Kidney epithelial cell (primary cell): ENCODE results near the gene FAM83C. TPM values are rescaled to one million over a fixed set of nuclear protein-coding genes. Genes with fewer than 3 reads are reported as not detected.

Experiments
- DNase-seq: peaks from one replicate; pipeline ENCODE4 v3.0.0-alpha.2; 2010; ENCODE audit warnings: low read depth
- H3K27me3 ChIP-seq: 2 replicates; pipeline ENCODE4 v1.6.0; 2011; ENCODE audit warnings: low read length; ENCODE audit not compliant: control insufficient read depth, insufficient read depth
- H3K36me3 ChIP-seq: 2 replicates; pipeline ENCODE4 v1.5.1; 2011; ENCODE audit warnings: low read length; ENCODE audit not compliant: control insufficient read depth, insufficient read depth
- H3K4me3 ChIP-seq: 2 replicates; pipeline ENCODE4 v1.5.1; 2011; ENCODE audit warnings: low read depth, mild to moderate bottlenecking, control low read depth, low read length
- total RNA-seq: library from RNA; depleted of rRNA; stranded (reverse); fragments of >200 nt; gene quantifications from 2 replicates; pipeline ENCODE4 v1.2.3, GENCODE V29; 2015
- TF ChIP-seq, protein P1 (sequence below): IDR thresholded peaks from 2 replicates; pipeline ENCODE4 v1.5.1; 2011; ENCODE audit warnings: mild to moderate bottlenecking, moderate library complexity, low read length, control low read depth, inconsistent platforms; ENCODE audit not compliant: insufficient read depth, poor library complexity, severe bottlenecking

FAM83C gene
- total RNA-seq, 1 donor from 2014 or later: not detected

DNA sequence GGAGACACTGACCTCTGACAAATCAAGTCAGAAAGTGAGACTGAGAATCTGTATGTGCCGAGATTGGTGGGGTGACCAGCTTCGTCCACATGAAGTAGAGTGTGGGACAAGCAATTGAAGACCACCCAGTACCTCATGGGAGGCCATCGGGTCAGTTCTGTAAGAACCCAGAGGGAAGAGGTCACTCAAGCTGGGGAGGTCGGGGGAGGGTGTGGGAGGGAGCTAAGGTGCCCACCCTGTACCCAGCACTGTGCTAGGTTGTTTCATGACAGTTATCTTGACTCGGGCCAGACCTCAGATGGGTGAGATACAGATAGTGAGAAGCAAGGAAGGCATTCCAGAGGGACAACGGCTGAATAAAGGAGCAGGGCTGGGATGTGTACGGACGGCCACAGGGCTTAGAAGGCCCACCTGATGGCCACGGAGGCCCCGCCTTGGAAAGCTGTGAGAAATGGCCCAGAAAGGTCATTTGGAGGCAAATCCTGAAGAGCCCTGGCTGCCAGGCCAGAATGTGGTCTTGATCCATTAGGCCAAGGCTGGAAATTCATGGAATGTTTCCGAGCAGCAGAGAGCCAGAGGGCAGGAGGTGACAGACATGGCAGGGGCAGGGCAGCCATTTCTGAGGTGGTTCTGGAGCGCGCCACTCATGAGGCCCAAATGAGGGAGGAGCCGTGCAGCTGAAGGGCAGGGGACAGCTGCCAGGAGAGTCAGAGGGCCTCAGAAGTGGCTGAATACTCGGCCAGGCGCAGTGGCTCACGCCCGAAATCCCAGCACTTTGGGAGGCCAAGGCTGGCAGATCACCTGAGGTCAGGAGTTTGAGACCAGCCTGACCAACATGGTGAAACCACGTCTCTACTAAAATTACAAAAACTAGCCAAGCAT is 22.0 kb downstream of the FAM83C start:
- Histone ChIP-seq H3K27me3 (no peaks in the 10 kb centered on the region), H3K4me3 (no peak overlapping the region), H3K36me3 (no peaks in the 10 kb centered on the region)
- TF ChIP-seq, protein P1, sequence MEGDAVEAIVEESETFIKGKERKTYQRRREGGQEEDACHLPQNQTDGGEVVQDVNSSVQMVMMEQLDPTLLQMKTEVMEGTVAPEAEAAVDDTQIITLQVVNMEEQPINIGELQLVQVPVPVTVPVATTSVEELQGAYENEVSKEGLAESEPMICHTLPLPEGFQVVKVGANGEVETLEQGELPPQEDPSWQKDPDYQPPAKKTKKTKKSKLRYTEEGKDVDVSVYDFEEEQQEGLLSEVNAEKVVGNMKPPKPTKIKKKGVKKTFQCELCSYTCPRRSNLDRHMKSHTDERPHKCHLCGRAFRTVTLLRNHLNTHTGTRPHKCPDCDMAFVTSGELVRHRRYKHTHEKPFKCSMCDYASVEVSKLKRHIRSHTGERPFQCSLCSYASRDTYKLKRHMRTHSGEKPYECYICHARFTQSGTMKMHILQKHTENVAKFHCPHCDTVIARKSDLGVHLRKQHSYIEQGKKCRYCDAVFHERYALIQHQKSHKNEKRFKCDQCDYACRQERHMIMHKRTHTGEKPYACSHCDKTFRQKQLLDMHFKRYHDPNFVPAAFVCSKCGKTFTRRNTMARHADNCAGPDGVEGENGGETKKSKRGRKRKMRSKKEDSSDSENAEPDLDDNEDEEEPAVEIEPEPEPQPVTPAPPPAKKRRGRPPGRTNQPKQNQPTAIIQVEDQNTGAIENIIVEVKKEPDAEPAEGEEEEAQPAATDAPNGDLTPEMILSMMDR: no peak
- DNase-seq: no peak

DNA sequence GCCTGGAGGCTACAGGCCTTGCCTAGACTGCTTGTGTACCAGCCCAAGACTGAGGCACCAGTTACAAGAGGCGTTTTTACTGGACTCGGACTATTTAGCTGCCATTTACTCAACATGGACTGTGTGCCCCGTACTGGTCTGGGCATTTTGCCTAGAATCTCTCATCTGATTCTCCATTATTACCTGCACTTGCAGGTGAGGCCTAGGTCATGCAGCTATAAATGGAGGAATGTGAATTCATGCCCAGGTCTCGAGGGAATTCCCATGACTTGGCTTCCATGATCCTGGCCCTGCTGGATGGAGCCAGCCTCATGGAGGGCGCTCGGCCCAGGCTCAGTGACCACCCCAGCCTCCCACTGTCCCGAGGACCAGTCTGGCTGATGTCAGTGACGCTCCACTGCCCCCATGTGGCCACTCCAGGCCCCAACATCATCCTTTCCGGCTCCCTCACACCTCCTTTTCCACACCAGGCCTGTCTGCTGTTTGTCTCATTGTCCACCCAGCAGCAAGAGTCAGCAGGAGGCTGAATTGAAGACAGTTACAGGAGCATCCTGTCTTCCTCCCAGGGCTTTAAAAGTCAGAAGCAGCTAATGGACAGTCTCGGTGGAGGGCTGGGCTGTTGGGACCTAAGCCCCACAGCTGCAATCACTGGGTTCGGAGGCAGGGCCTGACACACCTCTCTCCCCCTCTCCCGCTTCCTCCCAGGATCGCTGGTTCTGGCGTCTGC is 23.0 kb downstream of the FAM83C start:
- TF ChIP-seq, protein P1: peak; percentile 90
- no peaks in the 10 kb centered on the region for H3K36me3 ChIP-seq
- DNase-seq: no peak
- H3K4me3 ChIP-seq: no peak overlapping the region
- no peaks in the 10 kb centered on the region for H3K27me3 ChIP-seq

DNA sequence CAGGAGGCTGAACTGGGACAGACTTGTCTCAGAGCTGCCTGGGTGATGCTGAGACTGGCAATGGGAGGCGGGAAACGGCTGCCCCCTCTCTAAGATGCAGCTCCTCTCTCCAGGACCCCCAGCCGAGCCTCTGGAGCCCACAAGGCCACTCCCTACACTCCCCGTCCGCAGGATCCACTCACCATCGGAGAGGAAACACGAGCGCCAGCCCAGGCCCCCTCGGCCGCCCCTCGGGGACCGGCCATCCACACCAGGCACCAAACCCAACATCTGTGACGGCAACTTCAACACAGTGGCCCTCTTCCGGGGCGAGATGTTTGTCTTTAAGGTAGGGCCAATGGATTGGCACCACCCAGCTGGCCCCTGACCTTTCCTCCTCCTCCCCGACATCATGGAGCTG is 25.1 kb downstream of the FAM83C start:
- DNase-seq: no peak
- Histone ChIP-seq H3K4me3 (no peak overlapping the region), H3K27me3 (no peaks in the 10 kb centered on the region), H3K36me3 (no peaks in the 10 kb centered on the region)
- TF ChIP-seq, protein P1: no peak

DNA sequence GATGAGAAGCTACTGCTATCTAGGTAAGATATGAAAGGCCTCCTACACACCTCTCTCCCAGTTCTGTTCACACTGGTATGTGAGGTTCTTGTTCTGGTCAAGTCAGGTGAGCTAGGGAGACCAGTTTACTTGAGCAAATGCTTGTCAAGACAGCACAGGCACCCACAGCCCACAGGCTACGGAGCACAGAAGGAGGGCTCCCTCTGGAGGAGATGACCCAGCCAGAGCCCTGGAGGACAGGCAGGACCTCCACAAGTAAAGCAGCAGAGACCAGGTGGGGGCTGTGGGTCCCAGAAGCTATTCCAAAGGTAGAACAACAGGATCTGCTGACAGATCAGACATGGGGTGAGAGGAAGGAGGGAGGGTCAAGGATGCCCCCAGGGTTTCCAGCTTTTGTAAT is 27.5 kb downstream of the FAM83C start:
- H3K4me3 ChIP-seq: no peak overlapping the region
- no peak for DNase-seq
- no peaks in the 10 kb centered on the region for H3K36me3 ChIP-seq
- no peaks in the 10 kb centered on the region for H3K27me3 ChIP-seq
- TF ChIP-seq, protein P1: peak; percentile 70

DNA sequence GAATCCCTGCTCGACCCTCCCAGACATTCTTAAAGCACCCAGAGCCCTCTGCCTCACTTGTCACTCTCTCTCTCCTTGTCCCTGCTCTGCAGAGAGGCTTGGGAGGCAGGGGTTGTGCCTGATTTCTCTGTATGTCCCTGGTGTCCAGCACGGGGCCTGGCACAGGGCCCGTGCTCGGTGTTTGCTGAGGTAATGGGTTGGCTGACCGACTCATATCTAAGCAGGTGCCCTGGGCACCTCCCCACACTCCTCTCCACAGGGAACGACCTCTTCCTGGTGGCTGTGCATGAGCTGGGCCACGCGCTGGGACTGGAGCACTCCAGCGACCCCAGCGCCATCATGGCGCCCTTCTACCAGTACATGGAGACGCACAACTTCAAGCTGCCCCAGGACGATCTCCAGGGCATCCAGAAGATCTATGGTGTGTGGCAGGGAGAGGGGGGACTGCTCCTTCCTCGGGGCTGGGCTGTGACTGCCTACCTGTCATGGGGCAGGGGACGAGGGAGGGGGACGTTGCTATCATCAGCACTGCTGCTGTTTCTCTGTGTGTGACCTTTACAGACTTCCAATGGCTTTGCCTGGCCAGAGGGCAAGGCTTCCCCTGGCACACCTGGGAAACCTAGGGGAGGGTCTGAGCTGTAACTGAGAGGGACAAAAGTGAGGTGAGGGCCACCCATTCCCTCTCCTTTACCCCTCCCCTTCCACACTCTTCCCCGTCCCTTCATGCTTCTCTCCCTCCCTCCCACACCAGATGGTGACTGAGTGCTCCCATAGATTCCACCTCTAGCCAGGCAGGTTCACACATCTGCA is 28.5 kb downstream of the FAM83C start:
- H3K27me3 ChIP-seq: no peaks in the 10 kb centered on the region
- H3K36me3 ChIP-seq: no peaks in the 10 kb centered on the region
- TF ChIP-seq, protein P1: no peak
- DNase-seq: no peak
- H3K4me3 ChIP-seq: no peak overlapping the region
